Measurements from ENCODE around the gene C2orf74. TPM values are rescaled to one million over a fixed set of nuclear protein-coding genes. Genes with fewer than 3 reads are reported as not detected.
A peak's percentile ranks its signal among the peaks of the same experiment; 100 is the strongest.
"Not testable (repeated sequence)": the region's sequence is repeated elsewhere in the genome, so short reads cannot be mapped to it uniquely, and the experiment has no call there.

C2orf74 gene
- 4.2 and 13.0 TPM in 2 replicates for total RNA-seq

GRCh38 chr2:61161888-61162287, at the start of gene C2orf74:
Gene C2orf74, plus strand, starts transcription at chr2:61162188. Its CDS starts 327 bp downstream, at chr2:61162515.
- TF ChIP-seq CTCF (IDR thresholded peaks at IDR 0.05; ENCODE audit: insufficient read depth, low read depth, low read length), result no peak
- H3K4me3 ChIP-seq (ENCODE audit: low read depth, low read length), result no peak within 1 kb of the TSS

DNA sequence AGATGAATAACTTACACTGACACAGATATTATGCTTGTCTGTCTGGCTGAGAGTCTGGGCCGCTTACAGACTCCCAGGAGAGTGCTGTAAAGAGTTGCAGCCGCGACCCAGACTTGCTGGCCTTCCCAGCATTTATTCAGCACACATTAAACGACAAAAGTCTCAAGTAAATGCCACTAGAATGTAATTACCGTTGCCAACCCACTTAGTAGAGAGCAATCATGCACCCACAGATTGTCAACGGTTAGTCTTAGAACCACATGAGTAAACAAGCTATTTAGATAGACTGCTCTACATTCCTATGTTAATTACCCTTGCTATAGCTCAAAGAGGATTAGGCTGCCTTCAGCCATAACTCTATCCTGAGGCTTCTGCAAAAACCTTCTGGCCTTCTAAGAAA, 47.8 kb upstream of the C2orf74 start:
- no peak overlapping the region for H3K4me3 ChIP-seq (ENCODE audit: low read depth, low read length)
- no peak for DNase-seq (ENCODE audit: low read depth)
- no peak for TF ChIP-seq CTCF (IDR thresholded peaks at IDR 0.05; ENCODE audit: insufficient read depth, low read depth, low read length)

More at GRCh38 chr2:61161888-61162287, at the start of gene C2orf74:
- no peak for DNase-seq (ENCODE audit: low read depth)

GRCh38 chr2:61116302-61116701, 45.7 kb upstream of the C2orf74 start:
- no peak for DNase-seq (ENCODE audit: low read depth)
- no peak for TF ChIP-seq CTCF (IDR thresholded peaks at IDR 0.05; ENCODE audit: insufficient read depth, low read depth, low read length)
- H3K4me3 ChIP-seq (ENCODE audit: low read depth, low read length), result no peak overlapping the region

DNA sequence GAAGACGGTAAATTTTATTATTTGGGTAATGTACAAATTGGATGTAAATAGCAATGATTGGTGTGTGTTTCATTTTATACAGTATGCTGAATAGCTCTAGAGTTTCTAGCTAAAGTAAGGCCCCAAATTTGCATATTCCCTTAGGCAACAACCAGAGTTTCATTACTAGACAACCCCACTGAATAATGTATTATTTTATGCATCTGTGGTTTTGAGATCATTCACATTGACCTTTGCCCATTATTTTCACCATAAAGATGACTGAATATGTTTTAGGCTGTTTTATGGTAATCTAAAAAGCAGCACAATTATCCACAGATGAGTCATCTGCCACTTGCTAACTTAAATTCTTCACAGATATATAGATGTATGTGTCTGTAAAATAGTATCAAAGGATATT, 44.5 kb upstream of the C2orf74 start:
- H3K4me3 ChIP-seq (ENCODE audit: low read depth, low read length), result no peak overlapping the region
- no peak for TF ChIP-seq CTCF (IDR thresholded peaks at IDR 0.05; ENCODE audit: insufficient read depth, low read depth, low read length)

DNA sequence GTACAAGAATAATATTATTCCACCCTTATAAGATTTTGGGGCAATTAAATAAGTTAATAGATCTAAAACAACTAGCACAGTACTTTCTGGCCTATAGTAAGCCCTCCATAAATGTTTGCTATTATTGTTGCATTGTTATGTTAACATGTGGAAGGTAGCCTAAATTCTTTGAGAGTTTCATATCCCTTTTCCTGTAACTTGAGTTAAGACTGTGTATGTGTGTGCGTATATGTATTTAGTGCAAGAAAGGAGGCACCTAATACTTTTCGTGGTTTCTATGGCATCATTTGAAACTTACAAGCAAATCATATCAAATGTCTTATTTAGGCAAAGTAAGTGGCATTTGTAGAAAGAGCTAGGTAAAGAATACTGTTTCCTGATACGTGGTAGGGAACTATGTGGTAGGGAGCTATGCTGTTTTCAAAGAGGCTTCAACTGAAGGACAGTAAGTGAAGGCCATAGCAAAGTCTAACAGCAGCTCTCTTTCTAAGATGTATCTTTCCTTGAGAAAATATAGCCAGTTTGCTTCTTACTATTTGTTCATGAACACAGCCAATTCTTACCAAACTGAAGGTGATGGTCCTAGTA, 36.8 kb upstream of the C2orf74 start:
- TF ChIP-seq CTCF (IDR thresholded peaks at IDR 0.05; ENCODE audit: insufficient read depth, low read depth, low read length), result no peak
- no peak for DNase-seq (ENCODE audit: low read depth)
- no peak overlapping the region for H3K4me3 ChIP-seq (ENCODE audit: low read depth, low read length)

More for the DNA sequence above, 44.5 kb upstream of the C2orf74 start:
- peak; percentile 70 for DNase-seq (ENCODE audit: low read depth)

DNA sequence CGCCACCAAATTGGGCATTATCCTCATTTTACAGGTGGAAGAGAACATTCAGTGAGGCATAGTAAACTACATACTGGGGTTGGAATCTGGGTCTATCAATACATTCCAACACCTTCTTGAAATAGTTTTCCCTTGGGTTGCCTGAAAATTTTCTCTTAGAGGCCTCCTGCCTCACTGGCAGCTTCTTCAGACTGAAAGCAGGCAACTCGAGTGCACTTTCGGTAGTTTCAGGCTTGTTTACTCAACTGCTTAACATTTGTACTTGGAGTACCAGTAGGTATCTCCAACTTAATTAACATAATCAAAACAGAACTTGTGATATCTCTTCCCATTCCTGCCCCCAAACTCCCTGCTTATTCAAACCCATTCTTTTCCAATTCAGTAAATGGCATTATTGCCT, 36.2 kb upstream of the C2orf74 start:
- no peak overlapping the region for H3K4me3 ChIP-seq (ENCODE audit: low read depth, low read length)
- no peak for DNase-seq (ENCODE audit: low read depth)
- TF ChIP-seq CTCF (IDR thresholded peaks at IDR 0.05; ENCODE audit: insufficient read depth, low read depth, low read length), result no peak

- not testable (repeated sequence) for H3K4me3 ChIP-seq (ENCODE audit: low read depth, low read length); DNase-seq (ENCODE audit: low read depth)
Measured at GRCh38 chr2:61128122-61128521, 33.9 kb upstream of the C2orf74 start.

Measured in fibroblast of villous mesenchyme (primary cell).